NAMALWA (cell line): Measurements from ENCODE around the gene ANKRD44.

Source experiments
- DNase-seq: peaks from one replicate; pipeline ENCODE4 v3.0.0-alpha.2; 2015; ENCODE audit warnings: low spot score

Gene ANKRD44

DNA sequence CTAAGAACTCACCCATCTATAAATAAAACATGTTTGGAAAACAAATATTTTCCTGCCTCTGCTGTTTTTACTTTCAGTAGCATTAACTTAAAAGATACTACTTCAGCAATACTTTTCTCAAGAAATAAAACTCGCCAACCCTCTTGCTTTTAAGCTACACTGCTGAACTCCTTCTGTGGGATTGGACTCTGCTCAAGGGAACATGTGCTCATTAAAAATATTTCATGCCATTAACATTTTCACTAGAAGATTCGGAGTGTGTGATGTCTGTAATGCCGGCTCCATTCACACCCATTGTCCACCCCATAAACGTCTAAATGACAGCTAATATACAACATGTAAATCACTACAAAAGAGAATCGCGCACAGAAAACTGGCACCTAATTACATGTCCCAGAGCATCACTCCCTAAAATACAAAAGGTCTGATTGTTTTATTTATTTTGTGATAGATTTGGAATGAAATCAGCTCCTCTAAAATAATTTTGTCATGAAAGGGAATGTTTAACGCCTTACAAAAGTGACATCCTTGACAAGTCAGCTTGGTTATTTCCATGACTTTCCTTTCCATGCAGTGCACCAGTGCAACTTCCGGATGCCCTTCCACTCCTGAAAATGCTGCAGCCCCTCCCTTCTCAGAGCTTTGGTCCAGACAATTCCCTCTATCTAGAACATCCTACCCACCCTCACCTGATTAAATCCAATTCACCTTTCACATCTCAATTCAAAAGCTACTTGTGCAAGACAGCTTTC is 73.1 kb downstream of the ANKRD44 start:
- DNase-seq: no peak

- no peak for DNase-seq
Observed at GRCh38 chr2:197236816-197237215, 73.8 kb downstream of the ANKRD44 start.

- DNase-seq: no peak
Observed at GRCh38 chr2:197236159-197236558, 74.4 kb downstream of the ANKRD44 start.

- no peak for DNase-seq
Observed at GRCh38 chr2:197235711-197236110, 74.9 kb downstream of the ANKRD44 start.

DNA sequence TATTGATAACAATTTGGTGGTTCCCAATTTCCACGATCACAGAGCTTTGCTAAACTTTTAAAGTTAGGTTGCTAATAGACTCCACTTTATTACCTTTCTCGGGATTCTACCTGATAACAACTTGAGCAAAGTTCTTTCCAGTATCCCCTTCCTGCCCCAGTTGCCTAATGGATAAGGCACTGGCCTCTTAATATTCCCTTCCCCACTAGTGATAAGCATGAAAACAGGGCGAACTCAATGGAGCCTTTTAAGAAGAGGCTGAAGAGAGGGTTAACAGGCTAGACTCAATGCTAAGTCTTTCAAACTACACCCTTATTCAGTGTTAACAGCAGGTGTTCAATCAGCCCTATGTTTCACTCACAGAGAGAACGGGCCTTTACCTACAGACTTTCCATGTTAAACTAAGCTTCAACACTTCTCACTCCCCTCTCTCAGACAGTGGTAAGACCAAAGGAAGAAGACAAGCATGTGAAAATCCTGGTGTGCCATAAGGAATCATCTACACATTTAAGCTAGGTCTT is 75.8 kb downstream of the ANKRD44 start:
- no peak for DNase-seq

GRCh38 chr2:197233473-197233872 is 77.1 kb downstream of the ANKRD44 start:
- DNase-seq: no peak

GRCh38 chr2:197232010-197232409 is 78.6 kb downstream of the ANKRD44 start:
- DNase-seq: no peak

DNA sequence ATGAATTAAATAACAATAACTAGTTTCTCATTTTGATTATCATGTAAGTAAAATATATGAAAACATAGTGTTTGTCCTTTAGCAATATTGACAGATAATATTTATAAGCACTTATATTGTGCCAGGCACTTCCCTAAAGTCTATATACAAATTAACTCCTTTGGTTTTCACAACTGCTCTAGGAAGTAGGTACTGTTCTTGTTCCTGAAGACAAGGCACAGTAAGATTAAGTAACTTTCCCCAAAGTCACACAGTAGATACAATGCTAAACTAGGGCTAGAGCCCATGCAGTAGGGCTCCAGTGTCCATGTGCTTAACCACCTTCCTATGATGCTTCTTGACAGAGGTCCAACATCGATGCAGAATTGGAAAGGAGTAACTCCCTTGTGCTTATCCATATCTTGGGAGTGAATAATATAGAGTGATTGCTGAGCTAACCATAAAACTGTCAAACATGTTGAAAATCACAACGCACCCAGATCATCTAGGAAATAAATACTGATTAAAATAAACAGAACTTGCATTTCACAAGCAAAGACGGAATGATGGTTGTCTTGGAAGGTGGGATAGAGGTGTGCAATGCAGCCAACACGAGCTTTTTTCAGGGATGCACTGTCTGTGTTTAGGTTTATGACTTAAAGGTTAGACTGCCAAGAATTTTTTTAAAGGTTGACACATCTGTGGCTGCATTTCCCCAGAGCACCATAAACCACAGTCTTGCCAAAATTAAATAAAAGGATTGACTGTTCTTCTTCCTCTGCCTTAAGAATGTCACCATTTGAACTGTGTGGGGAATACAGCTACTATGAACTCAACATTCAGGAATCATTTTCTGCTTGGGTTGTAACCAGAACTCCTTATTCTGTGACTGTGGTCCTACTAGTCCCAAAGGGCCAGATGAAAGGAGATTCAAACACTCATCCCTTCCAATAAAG is 80.8 kb downstream of the ANKRD44 start:
- no peak for DNase-seq

DNA sequence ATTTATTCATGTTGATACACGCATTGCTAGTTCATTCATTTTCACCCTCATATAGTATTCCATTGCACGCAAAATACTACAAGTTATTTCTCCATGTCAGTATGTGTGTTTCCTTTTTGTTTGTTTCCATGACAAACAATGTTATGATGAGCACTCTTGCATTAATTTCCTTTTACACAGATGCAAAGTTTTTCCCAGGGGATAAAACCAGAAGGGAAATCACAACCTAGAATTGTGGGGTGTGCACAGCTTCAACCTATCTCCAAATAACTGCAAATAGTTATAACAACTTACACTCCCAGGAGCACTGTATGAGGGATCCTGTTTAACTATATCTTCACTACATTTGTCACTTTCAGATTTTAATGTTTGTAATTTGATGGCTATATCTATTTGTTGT is 87.1 kb downstream of the ANKRD44 start:
- DNase-seq: no peak

- DNase-seq: no peak
Observed at GRCh38 chr2:197219636-197220035, 90.9 kb downstream of the ANKRD44 start.

DNA sequence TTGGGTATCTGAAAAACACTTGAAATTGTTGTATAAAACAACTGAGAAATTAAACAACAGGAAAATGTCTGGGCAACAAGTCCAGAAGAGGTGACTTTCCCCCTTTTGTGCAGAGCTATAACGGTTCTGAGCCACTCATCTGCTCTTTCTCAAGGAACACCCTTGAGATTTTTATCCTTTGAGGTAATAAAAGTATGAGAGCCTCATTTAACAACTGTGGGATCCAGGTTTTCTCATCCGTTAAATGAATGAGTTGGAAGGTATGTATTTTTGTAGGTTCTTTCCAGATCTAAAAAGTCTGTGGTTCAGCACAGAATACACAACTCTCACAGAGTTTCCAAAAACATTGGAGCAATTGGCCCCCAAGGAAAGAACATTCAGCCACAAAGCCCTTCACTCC is 93.0 kb downstream of the ANKRD44 start:
- no peak for DNase-seq

- peak; percentile 73 for DNase-seq
Observed at GRCh38 chr2:197216361-197216979, 94.1 kb downstream of the ANKRD44 start.

DNA sequence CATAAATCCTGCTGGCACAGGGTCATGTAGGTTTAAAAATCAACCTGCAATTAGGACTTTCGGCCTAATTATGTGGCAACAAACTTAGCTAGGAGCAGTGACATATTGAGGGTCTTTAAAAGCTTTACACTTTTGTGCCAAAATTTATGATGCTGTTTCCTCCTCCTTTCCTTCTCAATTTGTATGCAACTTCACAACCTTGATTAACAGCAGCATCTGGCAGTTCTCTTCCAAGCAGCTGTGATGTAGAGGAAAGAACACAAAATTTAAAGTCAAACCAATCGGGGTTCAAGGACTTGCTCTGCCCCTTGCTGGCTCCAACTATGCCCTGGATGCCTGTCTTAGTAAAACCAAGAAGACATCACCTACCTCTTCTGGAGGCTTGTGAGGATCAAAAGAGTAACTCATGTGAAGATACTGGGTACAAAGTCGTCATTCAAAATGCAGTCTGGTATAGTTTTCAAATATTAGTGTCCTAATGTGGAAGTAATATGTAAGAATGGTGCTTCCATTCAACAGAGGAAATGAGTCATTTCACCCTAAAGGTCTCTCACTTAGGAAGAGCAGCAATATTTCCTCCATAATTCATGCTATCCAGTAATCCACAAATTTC is 94.7 kb downstream of the ANKRD44 start:
- peak; percentile 42 for DNase-seq

DNA sequence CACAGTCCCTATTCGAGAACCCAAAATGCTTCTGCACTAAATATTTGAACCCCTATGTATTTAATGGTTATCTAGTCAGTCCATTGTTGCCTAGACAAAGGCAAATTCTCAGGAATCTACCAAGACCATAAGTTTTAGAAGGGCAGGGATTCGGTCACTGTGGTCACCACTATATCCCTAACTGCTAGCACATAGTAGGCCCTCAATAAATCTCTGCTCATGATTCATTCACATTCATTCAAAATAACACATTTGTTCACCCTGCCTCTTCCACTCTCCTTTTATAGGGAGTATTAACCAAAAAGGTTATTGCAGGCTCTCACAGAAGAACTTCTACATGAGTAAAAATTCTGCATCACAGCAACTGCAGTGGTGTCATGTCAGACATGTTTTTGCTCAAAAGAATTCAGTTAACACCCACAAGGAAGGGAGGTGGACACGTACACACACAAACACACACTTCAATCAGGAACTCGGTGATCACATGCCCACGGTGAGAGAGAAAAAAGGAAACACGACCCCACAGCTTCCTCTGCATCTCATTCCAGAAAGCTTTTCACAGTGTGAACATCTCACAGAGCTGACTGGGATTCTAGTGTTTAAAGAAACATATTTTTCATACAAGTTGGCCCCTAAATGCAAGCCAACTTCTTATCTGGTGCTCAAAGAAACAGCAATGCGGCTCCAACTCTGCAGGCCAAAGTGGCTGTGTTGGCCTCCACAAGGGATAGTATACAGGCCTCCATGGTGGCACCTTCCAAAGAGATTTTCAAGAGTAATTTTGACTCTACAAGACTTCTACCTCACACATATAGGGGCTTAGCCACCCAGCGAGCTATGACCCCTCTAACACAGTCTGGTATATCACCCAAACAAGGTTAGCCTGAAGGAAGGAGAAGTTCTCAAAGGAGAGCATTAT is 98.0 kb downstream of the ANKRD44 start:
- peak; percentile 32 for DNase-seq

GRCh38 chr2:197211881-197212342 is 98.7 kb downstream of the ANKRD44 start:
- DNase-seq: no peak

DNA sequence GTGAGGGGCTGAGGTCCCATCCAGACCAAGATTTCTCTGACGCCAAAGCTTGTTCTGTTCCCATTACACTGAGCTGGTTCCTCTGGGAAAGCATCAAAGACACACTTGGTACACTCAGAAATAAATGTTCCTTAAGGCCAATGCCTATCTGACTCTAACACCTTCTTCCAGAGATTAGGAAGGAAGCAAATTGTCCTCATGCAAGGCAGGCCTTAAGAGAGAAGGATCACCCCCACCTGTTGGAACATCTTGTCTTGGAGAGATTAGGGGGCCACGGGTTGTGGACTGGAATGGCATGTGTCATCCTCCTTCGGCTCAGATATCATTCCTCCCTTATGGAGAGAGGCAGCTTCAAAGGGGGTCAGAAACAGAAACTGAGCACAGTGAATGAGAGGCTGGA is 100.2 kb downstream of the ANKRD44 start:
- no peak for DNase-seq

GRCh38 chr2:197209742-197210408 is 100.7 kb downstream of the ANKRD44 start:
- DNase-seq: peak; percentile 69

GRCh38 chr2:197209246-197209645 is 101.3 kb downstream of the ANKRD44 start:
- DNase-seq: no peak

DNA sequence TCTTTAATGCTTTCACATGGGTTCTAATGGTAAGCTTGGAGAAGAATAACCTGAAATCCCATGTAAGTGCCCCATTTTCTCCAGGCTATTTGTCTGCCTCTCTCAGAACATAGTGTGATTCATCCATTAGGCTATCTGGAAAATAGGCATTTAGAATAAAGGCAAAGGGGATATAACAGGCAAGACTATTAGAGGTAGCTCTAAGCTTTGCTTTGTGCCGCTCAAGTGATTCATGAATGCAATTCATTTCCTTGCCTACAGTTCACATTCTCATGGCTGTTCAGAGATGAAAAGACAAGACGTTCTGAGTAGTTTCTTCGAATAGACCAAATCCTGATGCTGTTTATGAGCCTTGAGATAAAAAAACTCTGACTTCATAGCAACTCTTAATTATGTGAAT is 101.7 kb downstream of the ANKRD44 start:
- no peak for DNase-seq

- no peak for DNase-seq
Observed at GRCh38 chr2:197208024-197208423, 102.6 kb downstream of the ANKRD44 start.
